HG03097 (cell line): ENCODE results near the gene ADAMTS17.

Source experiments
- ATAC-seq: cut with Tn5 transposase; IDR thresholded peaks from one replicate; pipeline ENCODE4 v1.9.1; 2021; ENCODE audit not compliant: unreplicated experiment, low FRiP score

Gene ADAMTS17

GRCh38 chr15:100311833-100312476 lies 29.8 kb downstream of the ADAMTS17 start:
- no peak for ATAC-seq

GRCh38 chr15:100311154-100311625 lies 30.6 kb downstream of the ADAMTS17 start:
- no peak for ATAC-seq

GRCh38 chr15:100310513-100311153 lies 31.1 kb downstream of the ADAMTS17 start:
- no peak for ATAC-seq

GRCh38 chr15:100310041-100310405 lies 31.8 kb downstream of the ADAMTS17 start:
- no peak for ATAC-seq

- no peak for ATAC-seq
Measured at GRCh38 chr15:100309109-100310040, 32.4 kb downstream of the ADAMTS17 start.

- no peak for ATAC-seq
Measured at GRCh38 chr15:100308608-100309007, 33.2 kb downstream of the ADAMTS17 start.

GRCh38 chr15:100308213-100308600 lies 33.6 kb downstream of the ADAMTS17 start:
- ATAC-seq: no peak

GRCh38 chr15:100307241-100308212 lies 34.2 kb downstream of the ADAMTS17 start:
- ATAC-seq: no peak

- ATAC-seq: no peak
Measured at GRCh38 chr15:100306098-100306497, 35.7 kb downstream of the ADAMTS17 start.

- ATAC-seq: peak; percentile 83
Measured at GRCh38 chr15:100301910-100302431, 39.8 kb downstream of the ADAMTS17 start.

GRCh38 chr15:100298257-100298656 lies 43.5 kb downstream of the ADAMTS17 start:
- ATAC-seq: no peak

- ATAC-seq: no peak
Measured at GRCh38 chr15:100297812-100298211, 44.0 kb downstream of the ADAMTS17 start.

- no peak for ATAC-seq
Measured at GRCh38 chr15:100295939-100296565, 45.7 kb downstream of the ADAMTS17 start.

- no peak for ATAC-seq
Measured at GRCh38 chr15:100292010-100292409, 49.8 kb downstream of the ADAMTS17 start.

- no peak for ATAC-seq
Measured at GRCh38 chr15:100291106-100291505, 50.7 kb downstream of the ADAMTS17 start.

- ATAC-seq: no peak
Measured at GRCh38 chr15:100285641-100286295, 56.0 kb downstream of the ADAMTS17 start.

- ATAC-seq: no peak
Measured at GRCh38 chr15:100284701-100285100, 57.1 kb downstream of the ADAMTS17 start.

- no peak for ATAC-seq
Measured at GRCh38 chr15:100284191-100284590, 57.6 kb downstream of the ADAMTS17 start.
